Natural killer cell (primary cell): ENCODE measurements around the gene OLFM2. TPM values are rescaled to one million over a fixed set of nuclear protein-coding genes. Genes with fewer than 3 reads are reported as not detected.

ENCODE experiments used
- ATAC-seq, 3 donors: fragments of 150-1000 bp in 2 of 3; fragments of 200-7000 bp in 1 of 3; cut with Tn5 transposase; 1 replicate in 1 of 3; 2 replicates in 2 of 3; pipeline ENCODE4 v1.10.0; 2021; ENCODE audit warnings: mild to moderate bottlenecking in 2 of 3, moderate library complexity in 2 of 3
- DNase-seq, 2 donors: peaks; one replicate each; pipeline versions ENCODE4 v3.0.0 to v3.0.0-alpha.2; 2013 to 2021; ENCODE audit warnings: mixed read lengths in 1 of 2
- H3K27ac ChIP-seq: one replicate; pipeline ENCODE4 v1.5.1; 2013; ENCODE audit warnings: mild to moderate bottlenecking, low read length
- H3K27me3 ChIP-seq: one replicate; pipeline ENCODE4 v1.6.1; 2013; ENCODE audit warnings: low read length; ENCODE audit not compliant: control insufficient read depth, insufficient read depth
- H3K36me3 ChIP-seq: one replicate; pipeline ENCODE4 v1.6.1; 2013; ENCODE audit warnings: low read length; ENCODE audit not compliant: control insufficient read depth, insufficient read depth
- H3K4me1 ChIP-seq: one replicate; pipeline ENCODE4 v1.6.1; 2013; ENCODE audit warnings: low read length; ENCODE audit not compliant: control insufficient read depth, insufficient read depth
- H3K4me3 ChIP-seq: one replicate; pipeline ENCODE4 v1.5.1; 2013; ENCODE audit warnings: low read length
- H3K9me3 ChIP-seq: one replicate; pipeline ENCODE4 v1.6.1; 2013; ENCODE audit warnings: low read length; ENCODE audit not compliant: control insufficient read depth, insufficient read depth
- H3K27ac Mint-ChIP-seq, 2 donors: one replicate each; pipeline ENCODE4 v1.8.0; 2022; ENCODE audit warnings: mild to moderate bottlenecking in 2 of 2, mixed read lengths in 2 of 2, moderate library complexity in 1 of 2
- H3K27me3 Mint-ChIP-seq, 2 donors: one replicate each; pipeline ENCODE4 v1.8.0; 2022; ENCODE audit warnings: low read depth in 2 of 2, mixed read lengths in 2 of 2
- H3K36me3 Mint-ChIP-seq: one replicate; pipeline ENCODE4 v1.8.0; 2022; ENCODE audit warnings: mixed read lengths
- H3K4me1 Mint-ChIP-seq, 2 donors: one replicate each; pipeline ENCODE4 v1.8.0; 2022; ENCODE audit warnings: mixed read lengths in 2 of 2
- H3K4me3 Mint-ChIP-seq: one replicate; pipeline ENCODE4 v1.8.0; 2022; ENCODE audit warnings: mild to moderate bottlenecking, moderate library complexity, mixed read lengths
- H3K9me3 Mint-ChIP-seq, 2 donors: one replicate each; pipeline ENCODE4 v1.8.0; 2022; ENCODE audit warnings: mixed read lengths in 2 of 2
- WGBS: methylation state at CpG from one replicate; pipeline ENCODE4 v1.1.7; 2013; ENCODE audit warnings: missing lambda C conversion rate; ENCODE audit not compliant: insufficient coverage; 5-methylcytosine and 5-hydroxymethylcytosine counted together
- intact Hi-C: fragments of 100-400 bp; cut with micrococcal nuclease; formaldehyde crosslinking; loops from one replicate; pipeline ENCODE4 v1.14.2; 2022
- total RNA-seq, 4 donors: library from RNA; stranded (reverse); fragments of 120-200 nt in 1 of 4; gene quantifications; one replicate each; pipeline versions ENCODE4 v1.2.3 to v1.2.4, GENCODE V29; 2013 to 2022
- TF ChIP-seq, protein P1 (sequence below): fragments of 200-600 bp; IDR thresholded peaks from one replicate; pipeline ENCODE4 v1.8.0; 2022; ENCODE audit warnings: antibody characterized with exemption

OLFM2 gene
- total RNA-seq, 3 donors from 2014 or later (not counting 1 experiment from before 2014, with no cell fraction given), result 1.5 to 3.3 (median 2.0) TPM

DNA sequence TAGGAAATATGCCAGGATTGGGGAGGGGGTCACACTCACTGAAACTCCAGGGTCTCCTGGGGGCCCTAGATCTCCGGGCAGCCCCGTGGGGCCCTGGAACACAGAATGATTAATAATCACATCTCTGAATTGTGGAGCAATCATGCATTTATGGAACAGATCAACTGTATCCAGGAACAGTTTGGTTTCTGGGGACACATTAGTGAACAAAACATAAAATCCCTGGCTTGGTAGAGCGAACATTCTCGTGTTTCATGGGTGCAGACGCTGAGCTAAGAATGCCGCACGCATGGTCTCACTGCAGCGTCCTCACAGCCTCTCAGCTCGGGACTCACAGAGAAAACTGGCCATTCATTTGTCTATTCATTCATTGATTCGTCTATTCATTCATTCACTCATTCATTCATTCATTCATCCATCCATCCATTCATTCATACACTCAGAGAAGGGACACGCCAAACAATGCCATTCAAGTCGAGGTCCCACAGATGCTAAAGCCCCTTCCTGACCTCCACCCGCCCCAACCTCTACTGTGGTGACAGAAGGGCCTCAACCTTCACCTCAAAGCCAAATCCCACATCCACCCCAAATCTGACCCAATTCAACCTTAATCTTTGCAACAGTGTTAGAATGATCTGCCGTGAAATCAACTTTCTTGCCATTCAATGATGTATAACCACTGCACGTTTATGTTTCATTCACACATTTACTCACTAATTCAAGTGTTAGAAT is 35.0 kb upstream of the OLFM2 start:
- Mint-ChIP-seq H3K4me3 (no peak overlapping the region), H3K4me1 (peaks cover 9 to 13% of the 10 kb centered on the region in 2 donors), H3K9me3 (no peaks in the 10 kb centered on the region), H3K27ac (no peak overlapping the region), H3K27me3 (peaks cover 13 to 21% of the 10 kb centered on the region in 2 donors), H3K36me3 (no peaks in the 10 kb centered on the region)
- no peak overlapping the region for H3K27ac ChIP-seq
- intact Hi-C loops, result no loop called here
- H3K36me3 ChIP-seq, result no peaks in the 10 kb centered on the region
- WGBS, result 69% methylated on average over 15 of the region's 15 CpGs
- DNase-seq (no peak), ATAC-seq (peak in 1 of 3 donors; percentile 32)
- no peak overlapping the region for H3K4me3 ChIP-seq
- H3K4me1 ChIP-seq, result peaks cover 4% of the 10 kb centered on the region
- TF ChIP-seq, protein P1, sequence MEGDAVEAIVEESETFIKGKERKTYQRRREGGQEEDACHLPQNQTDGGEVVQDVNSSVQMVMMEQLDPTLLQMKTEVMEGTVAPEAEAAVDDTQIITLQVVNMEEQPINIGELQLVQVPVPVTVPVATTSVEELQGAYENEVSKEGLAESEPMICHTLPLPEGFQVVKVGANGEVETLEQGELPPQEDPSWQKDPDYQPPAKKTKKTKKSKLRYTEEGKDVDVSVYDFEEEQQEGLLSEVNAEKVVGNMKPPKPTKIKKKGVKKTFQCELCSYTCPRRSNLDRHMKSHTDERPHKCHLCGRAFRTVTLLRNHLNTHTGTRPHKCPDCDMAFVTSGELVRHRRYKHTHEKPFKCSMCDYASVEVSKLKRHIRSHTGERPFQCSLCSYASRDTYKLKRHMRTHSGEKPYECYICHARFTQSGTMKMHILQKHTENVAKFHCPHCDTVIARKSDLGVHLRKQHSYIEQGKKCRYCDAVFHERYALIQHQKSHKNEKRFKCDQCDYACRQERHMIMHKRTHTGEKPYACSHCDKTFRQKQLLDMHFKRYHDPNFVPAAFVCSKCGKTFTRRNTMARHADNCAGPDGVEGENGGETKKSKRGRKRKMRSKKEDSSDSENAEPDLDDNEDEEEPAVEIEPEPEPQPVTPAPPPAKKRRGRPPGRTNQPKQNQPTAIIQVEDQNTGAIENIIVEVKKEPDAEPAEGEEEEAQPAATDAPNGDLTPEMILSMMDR, result no peak
- no peaks in the 10 kb centered on the region for H3K27me3 ChIP-seq
- H3K9me3 ChIP-seq, result no peaks in the 10 kb centered on the region

DNA sequence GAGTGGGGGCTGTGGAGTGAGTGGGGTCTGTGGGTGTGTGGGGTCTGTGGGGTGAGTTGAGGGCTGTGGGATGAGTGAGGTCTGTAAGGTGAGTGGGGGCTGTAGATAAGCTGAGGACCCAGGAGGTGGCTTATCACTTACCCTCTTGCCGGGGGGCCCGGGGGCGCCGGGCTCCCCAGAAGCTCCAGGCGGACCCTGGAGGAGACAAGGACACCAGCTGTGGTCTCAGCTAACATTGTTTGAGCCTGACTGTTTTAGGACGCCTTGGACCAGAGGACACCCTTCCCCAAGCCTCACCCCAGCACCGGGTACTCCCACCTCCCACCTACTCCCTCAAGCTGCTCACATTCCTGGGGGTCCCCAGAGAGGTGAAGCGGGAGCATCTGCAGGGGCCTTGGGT is 34.2 kb upstream of the OLFM2 start:
- TF ChIP-seq, protein P1, result no peak
- peaks cover 4% of the 10 kb centered on the region for H3K4me1 ChIP-seq
- no peaks in the 10 kb centered on the region for H3K9me3 ChIP-seq
- Mint-ChIP-seq H3K9me3 (no peaks in the 10 kb centered on the region), H3K27me3 (peaks cover 13 to 27% of the 10 kb centered on the region in 2 donors), H3K27ac (no peak overlapping the region), H3K4me1 (peaks cover 9 to 13% of the 10 kb centered on the region in 2 donors), H3K36me3 (no peaks in the 10 kb centered on the region), H3K4me3 (no peak overlapping the region)
- intact Hi-C loops, result no loop called here
- no peak overlapping the region for H3K4me3 ChIP-seq
- no peak for ATAC-seq
- WGBS, result 81% methylated on average over 8 of the region's 8 CpGs
- H3K36me3 ChIP-seq, result no peaks in the 10 kb centered on the region
- H3K27me3 ChIP-seq, result no peaks in the 10 kb centered on the region
- no peak for DNase-seq
- H3K27ac ChIP-seq, result no peak overlapping the region

DNA sequence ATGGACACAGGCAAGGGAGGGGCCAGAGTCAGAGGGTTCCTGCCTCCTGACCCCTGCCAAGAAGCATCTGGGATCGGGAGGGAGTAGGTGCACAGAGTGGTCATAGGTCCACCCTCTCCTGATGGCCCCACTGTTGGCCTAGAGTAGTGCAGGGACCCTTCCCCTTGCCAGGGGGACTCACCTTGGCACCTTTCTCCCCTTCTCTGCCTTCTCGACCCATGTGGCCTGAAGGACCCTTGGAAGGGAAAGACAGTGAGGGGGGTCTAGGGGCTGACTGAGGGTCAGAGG is 33.3 kb upstream of the OLFM2 start:
- Mint-ChIP-seq H3K4me3 (no peak overlapping the region), H3K27me3 (peaks cover 13 to 27% of the 10 kb centered on the region in 2 donors), H3K9me3 (no peaks in the 10 kb centered on the region), H3K36me3 (no peaks in the 10 kb centered on the region), H3K4me1 (peaks cover 9 to 13% of the 10 kb centered on the region in 2 donors), H3K27ac (no peak overlapping the region)
- no peak overlapping the region for H3K4me3 ChIP-seq
- DNase-seq (no peak), ATAC-seq (no peak)
- TF ChIP-seq, protein P1, result no peak
- H3K4me1 ChIP-seq, result peaks cover 4% of the 10 kb centered on the region
- intact Hi-C loops, result no loop called here
- 84% methylated on average over 2 of the region's 2 CpGs for WGBS
- no peak overlapping the region for H3K27ac ChIP-seq
- no peaks in the 10 kb centered on the region for H3K36me3 ChIP-seq
- no peaks in the 10 kb centered on the region for H3K27me3 ChIP-seq
- no peaks in the 10 kb centered on the region for H3K9me3 ChIP-seq
